ENCODE measurements around the gene CARS1. TPM values are rescaled to one million over a fixed set of nuclear protein-coding genes. Genes with fewer than 3 reads are reported as not detected.

Gene CARS1
- total and polyA plus RNA-seq, 2 experiments from 2014 or later: 72.9 to 95.9 TPM

DNA sequence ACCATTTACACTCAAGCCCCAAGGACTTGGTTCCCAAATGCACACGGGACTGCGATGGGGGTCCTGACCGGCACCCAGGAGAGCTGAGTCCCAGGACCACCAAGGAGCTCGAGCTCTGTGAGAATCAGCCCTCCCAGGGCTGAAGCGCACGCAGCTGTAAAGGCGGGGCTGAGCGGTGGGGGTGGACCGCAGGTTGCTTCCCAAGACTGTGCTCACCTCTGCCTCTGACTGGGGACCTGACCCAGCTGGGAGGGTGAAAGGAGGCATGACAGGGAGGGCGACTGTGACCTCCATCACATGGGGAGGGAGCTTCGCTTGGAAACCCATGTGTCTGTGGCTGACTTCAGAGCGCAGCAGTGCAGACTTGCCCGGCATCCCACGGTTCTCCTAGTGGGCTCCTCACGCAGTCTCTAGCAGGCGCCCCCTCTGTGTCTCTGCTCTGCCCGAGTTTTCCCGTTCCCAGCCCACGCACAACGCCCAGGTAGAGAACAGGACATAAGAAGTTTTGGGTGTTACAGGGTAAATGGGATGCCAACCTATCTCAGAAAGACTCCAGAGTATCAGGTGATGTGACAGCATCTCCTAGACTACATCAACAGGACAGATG lies 49.7 kb downstream of the CARS1 start:
- DNase-seq (ENCODE audit: low spot score): no peak
- Histone ChIP-seq H3K27me3 (ENCODE audit: insufficient read depth) (no peaks in the 10 kb centered on the region), H3K27ac (ENCODE audit: low read depth) (no peak overlapping the region), H4K20me1 (replicated peaks; ENCODE audit: insufficient read depth) (no peaks in the 10 kb centered on the region; the same call in 1 of the 2 replicates), H3K4me3 (no peak overlapping the region), H3K9me2 (ENCODE audit: insufficient read depth) (no peaks in the 10 kb centered on the region), H2AFZ (no peak overlapping the region), H3K4me1 (ENCODE audit: insufficient read depth) (no peaks in the 10 kb centered on the region), H3K4me2 (no peak overlapping the region), H3F3A (replicated peaks; ENCODE audit: low read depth) (0 out of 2 replicates have a peak, but pooled peaks cover 3% of the 10 kb centered on the region), H3K36me3 (ENCODE audit: insufficient read depth) (peaks cover 26% of the 10 kb centered on the region), H3K79me2 (replicated peaks; ENCODE audit: insufficient read depth) (no peaks in the 10 kb centered on the region)
- no peak for ATAC-seq
- Mint-ChIP-seq H3K27me3 (ENCODE audit: insufficient read depth, low read depth, poor library complexity) (peaks cover 7% of the 10 kb centered on the region), H3K4me1 (no peaks in the 10 kb centered on the region), H3K9me3 (no peaks in the 10 kb centered on the region), H3K4me3 (no peak overlapping the region), H3K27ac (no peak overlapping the region), H3K36me3 (ENCODE audit: low read depth) (peaks cover 81% of the 10 kb centered on the region)
- TF ChIP-seq ETS1 (IDR thresholded peaks at IDR 0.05): no peak
- TF ChIP-seq STAT1 (IDR thresholded peaks at IDR 0.05; ENCODE audit: unreplicated experiment): no peak
- TF ChIP-seq REST (IDR thresholded peaks at IDR 0.05; ENCODE audit: unreplicated experiment): no peak

- Histone ChIP-seq H3K9me2 (ENCODE audit: insufficient read depth) (no peaks in the 10 kb centered on the region), H3K27me3 (ENCODE audit: insufficient read depth) (no peaks in the 10 kb centered on the region), H3K4me1 (ENCODE audit: insufficient read depth) (no peaks in the 10 kb centered on the region), H3K4me3 (no peak overlapping the region), H3K4me2 (no peak overlapping the region), H3K27ac (ENCODE audit: low read depth) (no peak overlapping the region), H2AFZ (no peak overlapping the region), H3F3A (replicated peaks; ENCODE audit: low read depth) (0 out of 2 replicates have a peak, but pooled peaks cover 3% of the 10 kb centered on the region), H3K36me3 (ENCODE audit: insufficient read depth) (peaks cover 24% of the 10 kb centered on the region), H3K79me2 (replicated peaks; ENCODE audit: insufficient read depth) (no peaks in the 10 kb centered on the region), H4K20me1 (replicated peaks; ENCODE audit: insufficient read depth) (no peaks in the 10 kb centered on the region; the same call in 1 of the 2 replicates)
- peak; percentile 73 for ATAC-seq
- H3K4me3 Mint-ChIP-seq: no peak overlapping the region
- H3K9me3 Mint-ChIP-seq: no peaks in the 10 kb centered on the region
- no peak for DNase-seq (ENCODE audit: low spot score)
- H3K4me1 Mint-ChIP-seq: no peaks in the 10 kb centered on the region
- peaks cover 80% of the 10 kb centered on the region for H3K36me3 Mint-ChIP-seq (ENCODE audit: low read depth)
- no peak for TF ChIP-seq STAT1 (IDR thresholded peaks at IDR 0.05; ENCODE audit: unreplicated experiment)
- TF ChIP-seq, protein P1, sequence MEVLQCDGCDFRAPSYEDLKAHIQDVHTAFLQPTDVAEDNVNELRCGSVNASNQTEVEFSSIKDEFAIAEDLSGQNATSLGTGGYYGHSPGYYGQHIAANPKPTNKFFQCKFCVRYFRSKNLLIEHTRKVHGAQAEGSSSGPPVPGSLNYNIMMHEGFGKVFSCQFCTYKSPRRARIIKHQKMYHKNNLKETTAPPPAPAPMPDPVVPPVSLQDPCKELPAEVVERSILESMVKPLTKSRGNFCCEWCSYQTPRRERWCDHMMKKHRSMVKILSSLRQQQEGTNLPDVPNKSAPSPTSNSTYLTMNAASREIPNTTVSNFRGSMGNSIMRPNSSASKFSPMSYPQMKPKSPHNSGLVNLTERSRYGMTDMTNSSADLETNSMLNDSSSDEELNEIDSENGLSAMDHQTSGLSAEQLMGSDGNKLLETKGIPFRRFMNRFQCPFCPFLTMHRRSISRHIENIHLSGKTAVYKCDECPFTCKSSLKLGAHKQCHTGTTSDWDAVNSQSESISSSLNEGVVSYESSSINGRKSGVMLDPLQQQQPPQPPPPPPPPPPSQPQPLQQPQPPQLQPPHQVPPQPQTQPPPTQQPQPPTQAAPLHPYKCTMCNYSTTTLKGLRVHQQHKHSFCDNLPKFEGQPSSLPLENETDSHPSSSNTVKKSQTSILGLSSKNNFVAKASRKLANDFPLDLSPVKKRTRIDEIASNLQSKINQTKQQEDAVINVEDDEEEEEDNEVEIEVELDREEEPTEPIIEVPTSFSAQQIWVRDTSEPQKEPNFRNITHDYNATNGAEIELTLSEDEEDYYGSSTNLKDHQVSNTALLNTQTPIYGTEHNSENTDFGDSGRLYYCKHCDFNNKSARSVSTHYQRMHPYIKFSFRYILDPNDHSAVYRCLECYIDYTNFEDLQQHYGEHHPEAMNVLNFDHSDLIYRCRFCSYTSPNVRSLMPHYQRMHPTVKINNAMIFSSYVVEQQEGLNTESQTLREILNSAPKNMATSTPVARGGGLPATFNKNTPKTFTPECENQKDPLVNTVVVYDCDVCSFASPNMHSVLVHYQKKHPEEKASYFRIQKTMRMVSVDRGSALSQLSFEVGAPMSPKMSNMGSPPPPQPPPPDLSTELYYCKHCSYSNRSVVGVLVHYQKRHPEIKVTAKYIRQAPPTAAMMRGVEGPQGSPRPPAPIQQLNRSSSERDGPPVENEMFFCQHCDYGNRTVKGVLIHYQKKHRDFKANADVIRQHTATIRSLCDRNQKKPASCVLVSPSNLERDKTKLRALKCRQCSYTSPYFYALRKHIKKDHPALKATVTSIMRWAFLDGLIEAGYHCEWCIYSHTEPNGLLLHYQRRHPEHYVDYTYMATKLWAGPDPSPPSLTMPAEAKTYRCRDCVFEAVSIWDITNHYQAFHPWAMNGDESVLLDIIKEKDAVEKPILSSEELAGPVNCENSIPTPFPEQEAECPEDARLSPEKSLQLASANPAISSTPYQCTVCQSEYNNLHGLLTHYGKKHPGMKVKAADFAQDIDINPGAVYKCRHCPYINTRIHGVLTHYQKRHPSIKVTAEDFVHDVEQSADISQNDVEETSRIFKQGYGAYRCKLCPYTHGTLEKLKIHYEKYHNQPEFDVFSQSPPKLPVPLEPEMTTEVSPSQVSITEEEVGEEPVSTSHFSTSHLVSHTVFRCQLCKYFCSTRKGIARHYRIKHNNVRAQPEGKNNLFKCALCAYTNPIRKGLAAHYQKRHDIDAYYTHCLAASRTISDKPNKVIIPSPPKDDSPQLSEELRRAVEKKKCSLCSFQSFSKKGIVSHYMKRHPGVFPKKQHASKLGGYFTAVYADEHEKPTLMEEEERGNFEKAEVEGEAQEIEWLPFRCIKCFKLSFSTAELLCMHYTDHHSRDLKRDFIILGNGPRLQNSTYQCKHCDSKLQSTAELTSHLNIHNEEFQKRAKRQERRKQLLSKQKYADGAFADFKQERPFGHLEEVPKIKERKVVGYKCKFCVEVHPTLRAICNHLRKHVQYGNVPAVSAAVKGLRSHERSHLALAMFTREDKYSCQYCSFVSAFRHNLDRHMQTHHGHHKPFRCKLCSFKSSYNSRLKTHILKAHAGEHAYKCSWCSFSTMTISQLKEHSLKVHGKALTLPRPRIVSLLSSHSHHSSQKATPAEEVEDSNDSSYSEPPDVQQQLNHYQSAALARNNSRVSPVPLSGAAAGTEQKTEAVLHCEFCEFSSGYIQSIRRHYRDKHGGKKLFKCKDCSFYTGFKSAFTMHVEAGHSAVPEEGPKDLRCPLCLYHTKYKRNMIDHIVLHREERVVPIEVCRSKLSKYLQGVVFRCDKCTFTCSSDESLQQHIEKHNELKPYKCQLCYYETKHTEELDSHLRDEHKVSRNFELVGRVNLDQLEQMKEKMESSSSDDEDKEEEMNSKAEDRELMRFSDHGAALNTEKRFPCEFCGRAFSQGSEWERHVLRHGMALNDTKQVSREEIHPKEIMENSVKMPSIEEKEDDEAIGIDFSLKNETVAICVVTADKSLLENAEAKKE (CRISPR knock-in tag; IDR thresholded peaks at IDR 0.05): no peak
- H3K27me3 Mint-ChIP-seq (ENCODE audit: insufficient read depth, low read depth, poor library complexity): peaks cover 7% of the 10 kb centered on the region
- no peak overlapping the region for H3K27ac Mint-ChIP-seq
These were observed 50.5 kb downstream of the CARS1 start for GRCh38 chr11:3006505-3007260.

All from GM23338 (cell line).